ENCODE data around the gene ZNF837. TPM values are rescaled to one million over a fixed set of nuclear protein-coding genes. Genes with fewer than 3 reads are reported as not detected.
"Not testable (repeated sequence)": the region's sequence is repeated elsewhere in the genome, so short reads cannot be mapped to it uniquely, and the experiment has no call there.

ZNF837 gene
- total RNA-seq, 1 experiment from 2014 or later: 1.7 TPM

- DNase-seq (ENCODE audit: unreplicated experiment): no peak
- CTCF ChIA-PET: interaction anchor here (0.6 to 1.3 kb wide), 3 partner anchors 10 to 141 kb away, joined by 3 to 6 read pairs (median 4); partner anchors contain the start of gene ZBTB45
- no TSS peak for BruUV-seq (replicated peaks)
- intact Hi-C loops (cut with micrococcal nuclease): no loop called here
- H3K27ac Mint-ChIP-seq (ENCODE audit: low read depth, unreplicated experiment): no peak overlapping the region
- no peaks in the 10 kb centered on the region for H3K27me3 Mint-ChIP-seq (ENCODE audit: insufficient read depth, unreplicated experiment)
- H3K4me1 Mint-ChIP-seq (ENCODE audit: insufficient read depth, unreplicated experiment): peaks cover 12% of the 10 kb centered on the region
- no peak for TF ChIP-seq CTCF (IDR thresholded peaks at IDR 0.05; ENCODE audit: unreplicated experiment)
- H3K9me3 Mint-ChIP-seq (ENCODE audit: unreplicated experiment): no peaks in the 10 kb centered on the region
- H3K36me3 Mint-ChIP-seq (ENCODE audit: insufficient read depth, unreplicated experiment): peaks cover 20% of the 10 kb centered on the region
- POLR2A ChIA-PET: interaction anchor here (0.7 to 1.7 kb wide), 6 partner anchors 15 to 141 kb away, joined by 3 to 22 read pairs (median 6); partner anchors contain the start of genes ZBTB45, ZNF497, ZNF584 and ZSCAN22
- H3K4me3 Mint-ChIP-seq (ENCODE audit: unreplicated experiment): peak overlapping the region; percentile 94
These were observed 1.6 kb downstream of the ZNF837 start for GRCh38 chr19:58379246-58379645.

GRCh38 chr19:58376724-58377123 is 4.1 kb downstream of the ZNF837 start:
- H3K4me3 Mint-ChIP-seq (ENCODE audit: unreplicated experiment); H3K9me3 Mint-ChIP-seq (ENCODE audit: unreplicated experiment); BruUV-seq (replicated peaks); H3K27ac Mint-ChIP-seq (ENCODE audit: low read depth, unreplicated experiment); H3K27me3 Mint-ChIP-seq (ENCODE audit: insufficient read depth, unreplicated experiment); intact Hi-C loops (cut with micrococcal nuclease): not testable (repeated sequence)
- Mint-ChIP-seq H3K4me1 (ENCODE audit: insufficient read depth, unreplicated experiment) (peaks cover 12% of the 10 kb centered on the region), H3K36me3 (ENCODE audit: insufficient read depth, unreplicated experiment) (peaks cover 14% of the 10 kb centered on the region)
- DNase-seq (ENCODE audit: unreplicated experiment): peak; percentile 38
- ChIA-PET CTCF (interaction anchor here (1.0 kb wide), 1 partner anchor 13 kb away, joined by 3 read pairs; no protein-coding TSS in a partner anchor), POLR2A (interaction anchor here (0.6 to 3.1 kb wide), 2 partner anchors 11 to 14 kb away, joined by 3 to 10 read pairs; partner anchors contain the start of gene ZNF497)

GRCh38 chr19:58374200-58374599 is 6.6 kb downstream of the ZNF837 start:
- no peak for TF ChIP-seq CTCF (IDR thresholded peaks at IDR 0.05; ENCODE audit: unreplicated experiment)
- BruUV-seq (replicated peaks): no TSS peak
- DNase-seq (ENCODE audit: unreplicated experiment): peak; percentile 32
- ChIA-PET CTCF (interaction anchor here (1.3 kb wide), 1 partner anchor 11 kb away, joined by 11 read pairs; the partner anchor contains the start of gene ZNF497), POLR2A (no interaction called here)
- Mint-ChIP-seq H3K27me3 (ENCODE audit: insufficient read depth, unreplicated experiment) (no peaks in the 10 kb centered on the region), H3K4me3 (ENCODE audit: unreplicated experiment) (no peak overlapping the region), H3K9me3 (ENCODE audit: unreplicated experiment) (no peaks in the 10 kb centered on the region), H3K27ac (ENCODE audit: low read depth, unreplicated experiment) (no peak overlapping the region), H3K36me3 (ENCODE audit: insufficient read depth, unreplicated experiment) (no peaks in the 10 kb centered on the region), H3K4me1 (ENCODE audit: insufficient read depth, unreplicated experiment) (no peaks in the 10 kb centered on the region)
- intact Hi-C loops (cut with micrococcal nuclease): loop anchor here (5.0 kb wide), 1 partner anchor 967 kb away; no protein-coding TSS in a partner anchor

- H3K4me3 Mint-ChIP-seq (ENCODE audit: unreplicated experiment): no peak overlapping the region
- DNase-seq (ENCODE audit: unreplicated experiment): no peak
- no peaks in the 10 kb centered on the region for H3K4me1 Mint-ChIP-seq (ENCODE audit: insufficient read depth, unreplicated experiment)
- CTCF ChIA-PET: interaction anchor here (0.7 to 1.0 kb wide), 3 partner anchors 9 to 1961 kb away, joined by 3 to 4 read pairs (median 4); partner anchors contain the start of gene ZNF497
- H3K9me3 Mint-ChIP-seq (ENCODE audit: unreplicated experiment): no peaks in the 10 kb centered on the region
- H3K27ac Mint-ChIP-seq (ENCODE audit: low read depth, unreplicated experiment): no peak overlapping the region
- TF ChIP-seq CTCF (IDR thresholded peaks at IDR 0.05; ENCODE audit: unreplicated experiment): peak; percentile 9
- intact Hi-C loops (cut with micrococcal nuclease): loop anchor here (5.0 kb wide), 1 partner anchor 965 kb away; no protein-coding TSS in a partner anchor
- BruUV-seq (replicated peaks): no TSS peak
- POLR2A ChIA-PET: interaction anchor here (0.7 to 0.9 kb wide), 2 partner anchors 9 to 902 kb away, joined by 5 read pairs; partner anchors contain the start of gene ZNF497
- no peaks in the 10 kb centered on the region for H3K36me3 Mint-ChIP-seq (ENCODE audit: insufficient read depth, unreplicated experiment)
- no peaks in the 10 kb centered on the region for H3K27me3 Mint-ChIP-seq (ENCODE audit: insufficient read depth, unreplicated experiment)
These were observed 8.3 kb downstream of the ZNF837 start for GRCh38 chr19:58372311-58373133.

Measured in MCF 10A (cell line).